Limb (tissue), 2 donors: ENCODE measurements around the gene PARP6.
"Not testable (repeated sequence)": the region's sequence is repeated elsewhere in the genome, so short reads cannot be mapped to it uniquely, and the experiment has no call there.

Experiments used
- DNase-seq, 2 donors: peaks; one replicate each; pipeline ENCODE4 v3.0.0-alpha.2; 2016; ENCODE audit errors: extremely low spot score in 2 of 2

Gene PARP6

GRCh38 chr15:72280751-72281150 is 8.4 kb upstream of the PARP6 start:
- no peak for DNase-seq

DNA sequence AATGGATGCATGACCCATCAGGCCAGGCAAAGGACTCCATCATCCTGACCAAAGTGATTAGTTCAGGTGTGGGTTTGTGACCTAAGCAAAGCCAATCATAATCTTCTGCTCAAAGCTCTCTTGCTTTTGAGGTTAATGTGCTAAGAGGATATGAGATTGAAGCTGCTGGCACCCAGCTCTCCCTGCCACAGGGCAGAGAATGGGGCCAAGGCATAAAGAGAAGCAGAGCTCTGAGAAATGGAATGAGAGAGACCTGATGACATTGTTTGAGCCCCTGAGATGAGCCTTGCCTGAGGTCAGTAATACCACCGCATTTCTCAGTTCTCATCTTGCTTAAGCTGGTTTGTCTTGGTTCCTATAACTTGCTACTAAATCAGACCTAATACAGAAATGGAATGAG is 6.4 kb upstream of the PARP6 start:
- no peak for DNase-seq

DNA sequence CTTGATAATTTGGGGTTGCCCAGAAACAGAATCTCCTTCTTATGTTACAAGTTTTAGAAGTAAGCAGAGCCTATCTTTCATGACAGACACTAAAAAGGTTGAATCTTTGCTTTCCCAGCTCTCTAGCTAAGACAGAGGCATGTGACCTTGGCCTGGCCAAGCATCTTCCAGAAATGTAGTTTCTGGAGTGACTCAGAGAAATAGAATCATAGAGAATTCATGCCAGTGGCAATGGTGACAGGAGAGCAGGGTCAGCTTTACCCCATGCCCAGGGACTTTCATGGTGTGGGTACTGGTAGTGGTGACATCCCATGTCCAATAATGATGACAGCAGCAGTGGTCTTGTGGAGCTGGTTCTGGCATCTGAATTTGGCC is 4.0 kb upstream of the PARP6 start:
- no peak for DNase-seq

DNA sequence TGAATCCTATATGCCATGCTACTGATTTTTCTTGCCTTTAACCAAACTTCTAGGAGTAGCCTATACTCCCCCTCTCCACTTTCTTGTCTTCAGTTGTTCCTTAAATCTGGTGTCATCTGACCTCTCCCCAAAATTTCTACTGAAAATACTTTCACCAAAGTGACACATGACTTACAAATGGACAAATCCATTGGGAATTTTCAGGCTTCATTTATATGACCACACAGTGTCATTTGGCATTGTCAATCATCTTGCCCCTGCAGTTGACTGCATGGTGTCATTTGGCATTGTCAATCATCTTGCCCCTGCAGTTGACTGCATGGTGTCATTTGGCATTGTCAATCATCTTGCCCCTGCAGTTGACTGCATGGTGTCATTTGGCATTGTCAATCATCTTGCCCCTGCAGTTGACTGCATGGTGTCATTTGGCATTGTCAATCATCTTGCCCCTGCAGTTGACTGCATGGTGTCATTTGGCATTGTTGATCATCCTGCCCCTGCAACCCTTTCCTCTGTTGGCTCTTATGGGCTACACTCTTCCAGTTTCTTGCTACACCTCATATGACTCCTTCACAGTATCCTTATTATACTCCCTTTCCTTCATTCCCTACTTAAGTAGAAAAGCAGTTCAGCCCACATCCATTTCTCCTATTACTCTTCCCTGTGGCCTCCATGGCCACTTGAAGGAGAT is 3.4 kb upstream of the PARP6 start:
- not testable (repeated sequence) for DNase-seq

DNA sequence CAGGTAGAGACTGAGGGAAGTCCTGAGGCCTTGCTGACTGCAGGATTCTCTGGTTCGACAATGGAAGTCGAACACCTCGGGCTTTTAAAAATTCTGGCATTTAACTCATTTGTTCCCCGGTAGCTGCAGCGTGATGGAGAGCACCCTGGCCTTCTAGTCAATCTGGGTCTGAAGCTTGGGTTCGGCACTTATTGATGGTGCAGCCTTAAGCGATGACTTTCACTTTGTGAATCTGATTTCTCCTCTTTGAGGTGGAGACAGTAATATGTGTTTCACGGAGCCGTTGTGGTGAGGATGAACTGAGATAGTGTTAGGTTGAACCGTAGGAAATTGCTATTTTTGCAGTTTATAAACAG is 621 bp upstream of the PARP6 start:
- peak in 1 of 2 donors; percentile 3 for DNase-seq

GRCh38 chr15:72271895-72272212 is 500 bp downstream of the PARP6 start:
- no peak for DNase-seq

DNA sequence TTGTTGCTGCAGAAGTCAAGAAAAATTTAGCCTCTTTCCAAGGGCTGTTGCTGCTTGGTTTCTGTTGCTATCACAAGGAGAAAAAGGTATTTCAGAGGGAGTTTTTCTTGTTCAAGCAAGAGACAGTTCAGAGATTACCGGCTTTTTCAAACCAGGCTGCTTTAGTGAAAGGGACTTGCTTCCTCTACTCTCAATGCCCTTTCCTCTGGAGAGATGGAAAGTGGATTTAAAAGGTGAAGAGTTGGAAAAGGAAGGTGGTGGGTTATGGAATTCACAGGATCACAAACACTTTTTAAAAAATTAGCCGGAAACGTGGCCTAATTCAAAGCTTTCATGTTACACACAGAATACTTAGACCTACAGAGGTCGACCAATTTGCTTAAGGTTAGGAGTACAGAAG is 1.1 kb downstream of the PARP6 start:
- DNase-seq, result no peak

DNA sequence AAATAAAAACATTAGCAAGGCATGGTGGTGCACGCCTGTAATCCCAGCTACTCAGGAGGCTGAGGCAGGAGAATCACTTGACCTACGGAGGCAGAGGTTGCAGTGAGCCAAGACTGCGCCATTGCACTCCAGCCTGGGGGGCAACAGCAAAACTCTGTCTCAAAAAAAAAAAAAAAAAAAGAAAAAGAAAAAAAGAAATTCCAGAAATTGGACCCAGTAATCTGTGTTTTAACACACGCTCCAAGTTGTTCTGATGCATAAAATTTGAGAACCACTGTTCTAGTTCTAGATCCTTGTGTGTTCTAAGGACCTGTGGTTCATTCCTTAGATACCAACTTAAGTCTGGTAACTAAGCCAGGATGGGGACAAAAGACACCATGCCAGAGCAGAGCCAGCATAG is 2.6 kb downstream of the PARP6 start:
- no peak for DNase-seq

GRCh38 chr15:72265031-72265430 is 7.3 kb downstream of the PARP6 start:
- DNase-seq, result no peak

- no peak for DNase-seq
Observed at GRCh38 chr15:72252663-72253299, 19.6 kb downstream of the PARP6 start.

DNA sequence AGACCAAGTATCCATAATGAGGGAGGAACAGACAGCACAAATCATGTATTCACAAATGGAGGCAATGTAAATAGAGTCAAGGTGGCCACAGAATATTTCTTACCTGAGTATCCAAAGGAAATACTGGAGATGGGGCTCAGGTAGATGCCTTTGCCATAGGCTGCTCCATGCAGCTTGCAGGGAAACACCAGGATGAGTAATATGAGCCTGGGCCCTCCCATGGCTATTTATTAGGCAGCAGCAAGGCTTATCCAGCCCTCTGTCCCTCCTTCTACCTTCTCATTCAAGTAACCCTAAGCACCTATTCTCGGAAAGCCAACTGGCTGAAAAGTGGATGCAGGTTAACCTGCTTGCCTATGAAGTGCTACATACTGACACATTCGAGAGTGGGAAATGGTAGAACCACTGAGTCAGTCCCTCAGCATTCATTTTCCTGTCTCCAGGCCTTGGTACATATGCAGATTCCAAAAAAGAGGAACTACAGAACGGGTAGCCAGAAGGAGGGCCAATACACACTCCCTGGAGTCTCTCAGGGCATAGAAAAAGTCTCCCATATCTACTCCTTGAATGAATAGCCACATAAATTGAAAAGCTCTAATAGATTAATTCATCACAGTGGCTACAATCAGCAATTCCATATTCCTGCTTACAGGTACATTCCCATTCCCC is 23.1 kb downstream of the PARP6 start:
- no peak for DNase-seq

- no peak for DNase-seq
Observed at GRCh38 chr15:72248514-72248913, 23.8 kb downstream of the PARP6 start.

DNA sequence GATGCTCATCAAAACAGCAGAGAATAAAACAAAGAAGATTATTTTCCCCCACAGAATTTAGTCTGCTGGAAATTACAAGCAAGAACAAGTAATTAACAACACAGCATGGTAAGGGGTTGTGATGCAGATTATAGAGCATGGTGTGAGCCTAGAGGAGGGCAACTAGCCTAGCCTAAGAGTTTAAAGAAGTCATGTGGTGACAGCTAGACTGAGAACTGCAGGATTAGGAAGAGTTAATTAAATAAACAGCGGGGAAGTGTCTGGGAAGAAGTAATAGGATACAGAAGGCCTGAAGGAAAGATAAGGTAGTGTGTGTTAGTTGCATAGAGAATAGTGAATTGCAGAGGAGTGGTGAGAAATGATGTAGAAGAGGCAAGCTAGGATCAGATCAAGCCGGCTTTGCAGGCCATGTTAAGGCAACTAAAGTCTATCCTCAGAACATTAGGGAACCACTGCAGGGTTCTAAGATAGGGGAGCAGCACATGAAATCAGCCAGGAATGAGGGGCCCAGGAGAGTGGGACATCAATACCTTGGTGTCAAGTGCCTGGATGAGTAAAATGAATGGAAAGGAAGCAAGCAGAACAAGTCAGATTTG is 29.5 kb downstream of the PARP6 start:
- DNase-seq, result no peak

DNA sequence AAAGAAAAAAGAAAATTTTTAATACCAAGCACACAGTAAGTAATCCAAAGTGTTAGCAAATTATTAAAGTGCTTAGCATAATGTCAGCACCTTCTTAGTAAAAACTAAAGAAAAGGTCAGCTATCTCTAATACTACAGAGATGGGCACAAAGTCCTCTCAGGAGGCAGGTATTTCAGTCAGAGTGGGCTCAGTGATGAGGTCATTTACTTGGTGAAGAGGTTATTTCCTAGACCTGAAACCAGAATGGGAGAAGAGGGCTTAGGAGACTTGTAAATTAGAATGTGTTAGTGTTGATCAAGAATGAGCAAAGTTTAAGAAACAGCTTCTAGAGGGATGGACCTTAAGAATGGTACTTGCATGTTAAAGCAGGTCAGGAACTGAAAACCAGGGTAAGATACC is 32.7 kb downstream of the PARP6 start:
- DNase-seq, result no peak

GRCh38 chr15:72238586-72238985 is 33.8 kb downstream of the PARP6 start:
- DNase-seq, result no peak

- no peak for DNase-seq
Observed at GRCh38 chr15:72237853-72238224, 34.5 kb downstream of the PARP6 start.

- DNase-seq, result no peak
Observed at GRCh38 chr15:72237029-72237852, 35.1 kb downstream of the PARP6 start.

DNA sequence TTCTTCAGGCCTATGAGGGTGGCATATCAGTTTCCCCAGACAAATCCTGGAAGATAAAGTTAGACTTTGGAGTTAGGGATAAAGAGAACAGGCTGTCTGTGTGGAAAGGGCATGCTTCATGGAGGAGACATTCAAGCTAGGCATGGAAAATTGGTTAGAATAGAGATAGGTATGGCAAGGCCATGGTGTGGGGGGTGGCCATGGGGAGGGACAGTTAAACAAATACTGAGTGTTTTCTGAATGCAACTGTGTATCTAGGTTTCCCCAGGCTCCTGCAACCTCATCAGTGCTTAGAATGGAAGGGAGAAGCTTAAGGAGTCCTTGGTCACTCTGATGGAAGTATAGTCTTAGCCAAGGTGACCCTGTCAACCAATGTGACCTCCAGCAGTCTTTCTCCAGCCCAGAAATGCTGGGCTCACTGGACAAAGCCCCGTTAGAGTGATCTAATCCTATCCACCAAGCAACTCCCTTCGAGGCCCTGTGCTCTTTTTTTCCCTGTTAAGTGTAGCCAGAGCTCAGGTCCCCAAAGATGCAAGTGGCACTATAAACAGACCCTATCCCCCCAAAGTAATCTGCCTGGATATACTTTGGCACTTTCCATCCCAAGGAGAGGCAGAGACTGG is 35.9 kb downstream of the PARP6 start:
- DNase-seq, result no peak

GRCh38 chr15:72235298-72235697 is 37.1 kb downstream of the PARP6 start:
- no peak for DNase-seq

GRCh38 chr15:72233769-72234168 is 38.6 kb downstream of the PARP6 start:
- no peak for DNase-seq

GRCh38 chr15:72231833-72232478 is 40.4 kb downstream of the PARP6 start:
- DNase-seq, result peak in 1 of 2 donors; percentile 28
